Measurements from ENCODE around the gene GLRA3.

DNA sequence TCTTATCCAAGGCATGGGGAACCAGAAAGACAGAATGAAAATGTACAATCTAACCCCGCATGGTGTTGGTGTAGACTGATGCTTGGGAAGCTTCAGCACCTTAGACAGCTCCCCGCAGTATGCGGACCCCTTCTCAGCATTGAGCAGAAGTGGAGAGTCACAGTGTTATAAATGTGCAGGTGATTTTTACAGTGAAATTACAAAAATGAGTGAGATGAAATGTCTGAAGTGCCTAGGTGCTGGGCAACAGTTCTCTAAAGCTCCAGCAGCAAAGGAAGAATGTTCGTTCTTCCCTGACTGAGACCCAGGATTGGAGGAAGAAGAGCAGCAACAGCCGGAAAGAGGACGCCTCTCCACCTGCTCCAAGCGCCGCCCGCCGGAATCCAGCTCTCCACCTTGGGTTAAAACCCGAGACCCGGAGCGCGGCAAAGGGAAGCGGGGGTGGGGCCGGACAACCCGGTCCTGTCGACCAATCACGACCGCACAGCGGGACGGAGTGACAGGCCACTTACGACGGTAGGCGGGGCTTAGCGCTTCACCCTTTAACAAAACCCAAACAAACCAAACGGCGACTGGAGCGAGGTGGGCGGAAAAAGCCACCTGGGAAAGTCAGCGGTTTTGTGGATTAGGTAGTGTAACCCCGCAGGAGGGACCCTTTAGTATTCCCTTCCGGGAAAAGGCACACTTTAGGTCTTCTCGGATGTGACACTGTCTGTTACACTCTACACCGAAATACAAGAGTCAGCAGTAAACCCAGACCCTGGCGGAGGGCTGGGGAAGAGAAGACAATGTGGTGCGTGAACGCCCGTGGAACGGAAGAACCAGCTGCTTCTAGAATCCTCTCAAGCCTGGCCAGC is at the start of gene GLRA3:
- TF ChIP-seq, protein P1, sequence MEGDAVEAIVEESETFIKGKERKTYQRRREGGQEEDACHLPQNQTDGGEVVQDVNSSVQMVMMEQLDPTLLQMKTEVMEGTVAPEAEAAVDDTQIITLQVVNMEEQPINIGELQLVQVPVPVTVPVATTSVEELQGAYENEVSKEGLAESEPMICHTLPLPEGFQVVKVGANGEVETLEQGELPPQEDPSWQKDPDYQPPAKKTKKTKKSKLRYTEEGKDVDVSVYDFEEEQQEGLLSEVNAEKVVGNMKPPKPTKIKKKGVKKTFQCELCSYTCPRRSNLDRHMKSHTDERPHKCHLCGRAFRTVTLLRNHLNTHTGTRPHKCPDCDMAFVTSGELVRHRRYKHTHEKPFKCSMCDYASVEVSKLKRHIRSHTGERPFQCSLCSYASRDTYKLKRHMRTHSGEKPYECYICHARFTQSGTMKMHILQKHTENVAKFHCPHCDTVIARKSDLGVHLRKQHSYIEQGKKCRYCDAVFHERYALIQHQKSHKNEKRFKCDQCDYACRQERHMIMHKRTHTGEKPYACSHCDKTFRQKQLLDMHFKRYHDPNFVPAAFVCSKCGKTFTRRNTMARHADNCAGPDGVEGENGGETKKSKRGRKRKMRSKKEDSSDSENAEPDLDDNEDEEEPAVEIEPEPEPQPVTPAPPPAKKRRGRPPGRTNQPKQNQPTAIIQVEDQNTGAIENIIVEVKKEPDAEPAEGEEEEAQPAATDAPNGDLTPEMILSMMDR (IDR thresholded peaks at IDR 0.05; ENCODE audit: extremely low read depth in 1 of 2, insufficient read depth in 1 of 2, low read depth in 1 of 2, low read length in 2 of 2) = no peak
- no peak for TF ChIP-seq FOS (IDR thresholded peaks at IDR 0.05; ENCODE audit: borderline replicate concordance, insufficient read depth, low read length)
- TF ChIP-seq EZH2 (IDR thresholded peaks at IDR 0.05; ENCODE audit: borderline replicate concordance, low read depth, low read length, severe bottlenecking) = no peak
- TF ChIP-seq POLR2AphosphoS5 (IDR thresholded peaks at IDR 0.05; ENCODE audit: insufficient read depth, low read depth, low read length) = no peak
- TF ChIP-seq POLR2A (IDR thresholded peaks at IDR 0.05; ENCODE audit: low read depth, low read length) = no peak
- TF ChIP-seq, protein P2, sequence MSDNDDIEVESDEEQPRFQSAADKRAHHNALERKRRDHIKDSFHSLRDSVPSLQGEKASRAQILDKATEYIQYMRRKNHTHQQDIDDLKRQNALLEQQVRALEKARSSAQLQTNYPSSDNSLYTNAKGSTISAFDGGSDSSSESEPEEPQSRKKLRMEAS (IDR thresholded peaks at IDR 0.05; ENCODE audit: insufficient read depth, insufficient read length) = no peak
- TF ChIP-seq JUN (IDR thresholded peaks at IDR 0.05; ENCODE audit: borderline replicate concordance, insufficient read depth, insufficient read length, low read depth) = no peak
